GM19043 (cell line): ENCODE measurements around the gene PRKRA.
A peak's percentile ranks its signal among the peaks of the same experiment; 100 is the strongest.
"Not testable (repeated sequence)": the region's sequence is repeated elsewhere in the genome, so short reads cannot be mapped to it uniquely, and the experiment has no call there.

Source experiments
- ATAC-seq: cut with Tn5 transposase; IDR thresholded peaks from one replicate; pipeline ENCODE4 v1.9.1; 2021; ENCODE audit warnings: low read depth; ENCODE audit not compliant: unreplicated experiment

PRKRA gene

DNA sequence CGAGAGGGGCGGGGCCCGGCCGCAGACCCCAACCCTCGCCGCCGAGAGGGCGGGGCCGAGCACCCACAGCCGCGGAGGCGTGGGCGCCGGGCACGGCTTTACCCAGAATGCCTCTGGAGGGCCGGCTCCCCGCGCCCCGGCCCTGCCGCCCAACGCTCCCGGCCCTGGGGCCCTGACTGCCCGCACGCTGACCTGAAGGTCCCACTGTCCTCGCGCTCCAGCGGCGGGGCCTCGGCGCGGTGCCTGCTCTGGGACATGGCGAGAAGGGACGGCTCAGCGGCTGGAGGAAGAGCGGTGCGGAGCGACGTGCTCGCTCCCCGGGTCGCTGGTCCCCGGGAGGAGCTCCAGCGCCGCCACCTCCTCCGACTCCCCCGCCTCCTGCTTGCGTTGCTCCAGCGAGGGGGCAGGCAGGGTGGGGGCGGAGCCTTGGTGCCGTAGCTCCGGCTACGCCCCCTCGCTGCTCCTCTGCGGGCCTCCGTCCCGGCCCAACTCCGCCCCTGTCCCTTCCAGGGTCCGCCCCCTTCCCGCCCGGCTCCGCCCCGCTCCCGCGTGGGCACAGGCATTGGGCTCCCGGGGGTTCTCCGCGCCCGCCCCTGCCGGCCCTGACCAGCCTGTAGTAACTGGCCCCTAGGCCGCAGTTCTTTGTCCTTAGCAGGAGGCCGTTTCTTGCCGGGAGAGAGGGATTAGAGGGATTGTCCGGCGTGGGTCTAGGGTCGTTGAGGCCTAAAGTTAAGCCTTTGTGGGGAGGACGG, at the start of gene PRKRA, which contains the start of gene PJVK:
PRKRA (minus strand) TSS at position 402 of the 752 bp plus-strand sequence; CDS start at position 257, 145 bp downstream.
PJVK (plus strand) TSS at position 605 of the 752 bp plus-strand sequence. CDS start 2,032 bp downstream, outside the sequence.
- peak; percentile 80 for ATAC-seq

DNA sequence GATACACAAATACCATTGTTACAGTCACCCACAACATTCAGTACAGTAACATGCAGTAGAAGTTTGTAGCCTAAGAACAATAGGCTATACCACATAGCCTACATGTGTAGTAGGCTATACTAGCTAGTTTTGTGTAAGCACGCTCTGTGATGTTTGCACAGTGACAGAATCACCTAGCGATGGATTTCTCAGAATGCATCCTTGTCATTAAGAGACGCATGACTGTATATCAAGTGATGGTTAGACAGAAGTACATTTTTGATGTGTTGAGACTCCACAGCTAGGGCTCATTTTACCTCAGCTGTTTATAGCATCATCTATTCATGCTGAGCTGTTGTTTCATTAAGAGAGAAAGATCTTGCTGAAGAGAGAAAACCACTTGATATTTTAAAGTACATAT, 48.7 kb upstream of the PRKRA start:
- no peak for ATAC-seq

DNA sequence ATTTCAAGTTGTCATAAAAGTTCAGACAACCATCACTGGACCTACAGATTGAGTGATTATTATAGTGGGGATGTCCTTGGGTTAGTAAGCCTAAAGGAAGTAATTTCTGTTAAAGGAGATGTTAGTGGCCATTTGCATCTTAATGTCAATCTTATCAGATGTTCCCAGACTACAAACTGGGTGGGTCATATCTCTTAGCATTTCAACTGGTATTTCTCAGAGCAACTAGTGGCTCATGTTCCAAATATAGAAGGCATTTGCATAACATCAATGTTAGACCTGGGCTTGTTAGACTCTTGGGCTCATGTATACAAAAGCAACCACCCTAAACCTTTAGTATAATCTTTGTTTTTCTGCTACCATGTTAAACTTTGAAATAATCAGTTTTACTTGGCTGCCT, 47.2 kb upstream of the PRKRA start:
- no peak for ATAC-seq

- ATAC-seq = no peak
Measured at GRCh38 chr2:178496049-178496448, 45.1 kb upstream of the PRKRA start.

DNA sequence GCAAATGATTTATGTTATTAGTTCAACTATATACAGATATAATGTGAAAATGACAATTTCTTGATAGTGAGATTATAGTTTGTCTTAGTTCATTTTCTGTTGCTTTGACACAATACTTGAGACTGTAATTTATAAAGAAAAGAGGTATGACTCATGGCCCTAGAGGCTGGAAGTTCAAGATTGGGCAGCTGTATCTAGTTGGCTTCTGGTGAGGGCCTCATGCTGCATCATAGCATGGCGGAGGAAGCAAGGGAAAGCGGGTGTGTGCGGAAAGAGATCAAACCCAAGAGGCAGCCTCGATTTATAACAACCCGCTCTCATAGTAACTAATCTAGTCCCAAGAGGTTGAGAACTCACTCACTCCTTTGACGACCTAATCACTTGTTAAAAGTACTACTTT, 40.6 kb upstream of the PRKRA start:
- no peak for ATAC-seq

- ATAC-seq = no peak
Measured at GRCh38 chr2:178485356-178485755, 34.4 kb upstream of the PRKRA start.

- no peak for ATAC-seq
Measured at GRCh38 chr2:178484245-178485041, 33.5 kb upstream of the PRKRA start.

DNA sequence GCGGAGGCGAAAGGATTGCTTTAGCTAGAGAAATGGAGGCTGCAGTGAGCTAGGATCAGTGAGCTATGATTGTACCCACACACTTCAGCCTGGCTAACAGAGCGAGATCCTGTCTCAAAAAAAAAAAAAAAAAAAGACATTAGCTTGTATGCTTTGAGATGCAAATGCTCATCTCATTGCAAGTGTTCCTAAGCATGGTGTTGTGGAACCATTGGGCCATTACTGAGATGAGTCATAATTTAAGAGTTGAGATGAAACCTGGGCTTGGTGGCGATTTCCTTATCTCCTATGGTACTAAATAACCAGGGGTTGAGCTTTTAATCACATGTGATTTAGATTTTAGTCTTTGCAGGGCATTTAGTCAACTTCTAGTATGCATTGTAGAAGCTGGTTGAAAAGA, 31.5 kb upstream of the PRKRA start:
- peak; percentile 36 for ATAC-seq

DNA sequence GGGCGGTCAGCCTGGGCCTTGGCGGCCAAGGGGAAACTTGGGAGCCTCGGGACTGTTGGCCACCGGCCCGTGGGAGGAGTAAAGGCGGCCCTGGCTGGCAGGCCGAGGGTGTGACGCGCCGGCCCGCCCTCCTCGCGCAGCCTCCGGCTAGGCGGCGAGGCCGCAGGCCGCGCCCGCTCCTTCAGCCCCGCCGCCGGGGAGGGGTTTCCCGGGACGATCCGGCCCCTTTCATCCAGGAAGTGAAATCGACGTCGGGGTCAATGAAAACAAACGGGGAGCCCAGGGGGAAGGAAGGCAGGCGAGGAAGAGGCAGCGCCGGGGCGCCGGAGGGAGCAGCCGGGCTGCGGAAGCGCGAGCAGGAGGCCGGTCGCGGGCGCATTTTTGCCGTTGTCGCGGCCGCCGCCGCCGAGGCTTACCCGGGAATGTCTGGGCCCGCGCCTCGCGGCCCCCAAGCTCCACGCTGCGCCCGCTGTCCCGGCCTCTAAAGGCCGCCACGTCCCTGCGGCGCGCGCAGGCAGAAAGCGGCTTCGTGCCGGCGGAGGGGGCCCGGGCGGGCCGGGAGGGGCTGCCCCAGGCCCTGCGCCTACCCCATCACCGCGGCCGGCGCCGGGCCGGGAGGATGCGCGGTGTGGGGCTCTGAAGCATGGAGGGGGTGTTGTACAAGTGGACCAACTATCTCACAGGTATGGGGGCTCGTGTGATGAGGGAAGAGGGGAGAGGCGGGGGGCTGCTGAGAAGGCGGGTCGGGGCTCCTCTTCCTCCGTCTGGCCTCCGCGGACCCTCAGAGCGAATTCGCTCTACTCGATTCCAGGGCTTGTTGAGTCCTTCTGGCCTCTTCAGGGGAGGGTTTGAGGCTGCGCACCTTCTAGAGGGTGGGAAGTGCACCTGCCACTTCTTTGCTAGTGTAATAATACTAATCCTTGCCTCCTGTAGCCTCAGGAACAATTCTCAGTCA, 29.5 kb upstream of the PRKRA start, which contains the start of gene PLEKHA3:
PLEKHA3 (plus strand) TSS at position 231 of the 955 bp plus-strand sequence; CDS start at position 644, 413 bp downstream.
- ATAC-seq = peak; percentile 53

- ATAC-seq = no peak
Measured at GRCh38 chr2:178479758-178480226, 28.8 kb upstream of the PRKRA start.

DNA sequence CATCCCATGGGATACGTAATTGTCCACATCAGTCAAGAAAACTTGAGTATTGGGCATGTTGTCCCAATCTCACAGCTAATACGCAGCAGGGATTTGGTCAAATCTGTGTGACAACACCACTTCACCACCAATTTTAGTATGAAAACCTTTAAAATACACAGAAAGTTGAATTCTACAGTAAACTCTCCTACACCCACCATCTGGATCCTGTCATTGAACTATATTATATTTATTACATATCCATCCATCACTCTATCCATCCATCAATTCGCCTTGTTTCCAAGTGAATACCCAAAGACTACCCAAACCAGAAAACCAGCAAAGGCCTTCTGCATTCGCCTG, 28.3 kb upstream of the PRKRA start:
- ATAC-seq = no peak

DNA sequence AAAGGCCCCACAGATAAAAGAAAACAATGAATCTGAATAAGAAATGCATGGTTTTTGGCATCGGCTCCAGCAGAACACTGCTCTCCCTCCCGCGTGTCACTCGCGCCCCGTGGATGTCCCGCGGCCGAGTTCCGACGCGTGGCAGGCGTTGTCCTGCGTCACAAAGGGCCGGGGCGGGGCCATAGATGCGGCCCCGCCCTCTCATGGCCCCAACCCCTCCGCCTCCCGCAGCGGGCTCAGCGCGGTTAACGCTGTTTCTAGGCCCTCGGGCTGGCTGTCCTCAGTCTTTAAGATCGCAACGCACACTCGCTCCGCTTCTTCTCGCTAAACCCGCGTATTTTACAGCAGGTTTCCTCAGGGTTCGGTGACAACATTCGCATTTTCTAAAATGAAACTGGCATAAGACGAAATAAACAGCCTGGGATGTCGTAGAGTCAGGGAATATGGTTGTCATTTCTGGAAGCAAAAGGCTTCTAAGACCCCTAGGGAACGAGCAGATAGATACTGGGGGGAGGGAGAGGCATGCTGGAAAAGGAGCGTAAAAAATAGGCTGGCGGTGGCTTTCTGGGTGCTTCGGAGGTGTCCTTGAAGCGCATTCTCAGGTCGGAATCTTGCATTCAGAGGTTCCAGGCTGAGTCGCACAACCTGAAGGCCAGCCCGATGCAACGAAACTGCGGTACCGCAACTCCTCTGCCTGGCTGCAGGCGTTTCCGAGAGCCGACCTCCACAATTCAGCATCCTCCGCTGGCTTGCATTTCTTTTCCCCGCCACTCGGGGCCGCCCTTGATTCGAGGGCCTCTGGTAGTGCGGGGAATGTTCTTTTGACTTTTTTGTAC, 27.7 kb upstream of the PRKRA start, which contains the start of gene FKBP7:
FKBP7 (minus strand) TSS at position 162 of the 836 bp plus-strand sequence; CDS start at position 61, 101 bp downstream.
- peak; percentile 37 for ATAC-seq

- ATAC-seq = no peak
Measured at GRCh38 chr2:178478130-178478438, 27.1 kb upstream of the PRKRA start.

DNA sequence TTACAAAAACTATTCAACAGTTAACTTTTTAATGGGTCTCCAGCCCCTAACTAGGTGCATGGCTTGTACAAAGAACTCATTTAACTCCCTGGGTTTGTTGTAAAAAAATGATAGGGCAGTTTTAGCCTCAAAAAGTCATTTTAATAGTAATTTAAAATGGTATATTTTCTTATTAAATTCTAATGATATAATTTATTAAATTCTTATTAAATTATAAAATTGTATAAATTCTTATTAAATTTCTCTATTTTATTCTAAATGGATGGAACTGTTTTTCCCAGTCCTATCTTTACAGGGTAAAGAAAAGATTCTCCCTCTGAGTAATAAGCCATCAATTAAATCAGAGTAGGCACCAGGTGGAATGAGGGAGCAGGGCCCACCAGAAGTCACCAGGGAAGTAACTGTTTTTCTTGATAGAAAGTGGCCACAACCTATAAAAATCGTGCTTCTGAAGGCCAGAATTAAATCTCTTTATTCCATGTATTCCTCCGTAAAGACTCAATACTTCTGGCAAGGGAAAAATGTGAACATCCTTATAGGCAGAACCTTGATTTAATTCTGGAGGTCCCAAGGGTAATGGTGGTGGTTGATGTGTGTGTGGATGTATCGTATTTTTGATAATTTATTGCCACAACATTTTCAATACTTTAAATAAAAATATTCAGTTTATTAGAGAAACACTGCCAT, 26.6 kb upstream of the PRKRA start:
- ATAC-seq = no peak

DNA sequence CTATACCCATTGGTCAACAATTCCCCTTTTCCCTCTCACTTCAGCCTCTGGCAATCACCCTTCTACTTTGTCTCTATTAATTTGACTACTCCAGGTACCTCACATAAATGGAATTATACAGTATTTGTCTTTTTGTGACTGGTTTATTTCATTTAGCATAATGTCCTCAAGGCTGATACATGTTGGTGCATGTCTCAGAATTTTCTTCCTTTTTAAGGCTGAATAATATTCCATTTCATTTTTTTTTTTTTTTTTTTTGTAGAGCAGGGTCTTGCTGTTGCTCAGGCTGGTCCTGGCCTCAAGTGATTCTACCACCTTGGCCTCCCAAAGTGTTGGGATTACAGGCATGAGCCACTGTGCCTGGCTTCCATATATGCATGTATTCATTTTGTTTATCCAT, 25.5 kb upstream of the PRKRA start:
- ATAC-seq = no peak

DNA sequence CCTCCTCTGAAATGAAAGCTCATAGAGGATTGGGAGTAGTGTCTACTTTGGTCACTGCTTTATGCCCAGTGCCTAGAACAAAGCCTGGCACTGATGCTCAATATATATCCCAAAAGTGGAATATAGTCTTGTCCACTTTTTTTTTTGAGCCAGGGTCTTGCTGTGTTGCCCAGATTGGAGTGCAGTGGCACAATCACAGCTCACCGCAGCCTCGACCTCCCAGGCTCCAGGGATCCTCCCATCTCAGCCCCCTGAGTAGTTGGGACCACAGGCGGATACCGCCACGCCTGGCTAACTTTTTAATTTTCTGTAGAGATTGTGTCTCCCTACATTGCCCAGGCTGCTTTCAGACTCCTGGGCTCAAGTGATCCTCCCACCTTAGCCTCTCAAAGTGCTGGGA, 23.6 kb upstream of the PRKRA start:
- ATAC-seq = no peak

DNA sequence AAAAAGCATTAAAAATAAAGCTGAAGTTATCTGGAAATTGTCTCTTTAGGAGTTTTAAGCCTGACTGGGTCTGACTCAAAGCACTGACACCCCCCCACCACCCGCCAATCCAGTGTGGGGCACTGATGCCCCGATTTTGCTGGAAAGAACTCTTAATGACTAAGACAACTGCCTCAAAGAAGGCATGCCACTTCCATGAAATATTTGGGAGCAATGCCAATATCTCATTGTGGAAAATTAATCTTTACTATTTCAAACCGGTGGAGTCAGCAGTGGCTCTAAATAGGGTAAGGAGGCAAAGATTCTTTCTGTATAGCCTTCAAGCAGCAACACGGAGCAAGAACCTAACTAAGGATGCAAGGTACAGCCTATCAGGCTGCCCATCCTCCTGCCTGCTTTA, 23.0 kb upstream of the PRKRA start:
- no peak for ATAC-seq

DNA sequence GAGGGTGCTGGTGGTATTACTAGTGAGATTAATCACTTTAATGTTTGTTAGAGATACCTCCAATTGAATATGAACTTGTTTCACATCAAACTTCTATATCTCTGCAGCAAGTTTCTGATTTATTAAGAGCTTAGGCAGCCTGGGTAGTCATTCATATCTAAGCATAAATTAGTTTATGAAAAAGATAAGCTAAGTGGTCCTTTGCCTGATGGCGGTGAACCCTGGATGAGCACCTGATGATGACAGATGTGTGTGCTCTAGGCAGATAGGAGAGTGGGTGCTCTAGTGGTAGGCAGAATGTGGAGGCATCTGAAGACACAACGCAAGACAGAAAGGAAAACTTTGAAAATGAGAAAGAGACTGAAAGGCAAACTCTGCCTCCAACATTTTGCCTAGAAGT, 22.4 kb upstream of the PRKRA start:
- no peak for ATAC-seq

DNA sequence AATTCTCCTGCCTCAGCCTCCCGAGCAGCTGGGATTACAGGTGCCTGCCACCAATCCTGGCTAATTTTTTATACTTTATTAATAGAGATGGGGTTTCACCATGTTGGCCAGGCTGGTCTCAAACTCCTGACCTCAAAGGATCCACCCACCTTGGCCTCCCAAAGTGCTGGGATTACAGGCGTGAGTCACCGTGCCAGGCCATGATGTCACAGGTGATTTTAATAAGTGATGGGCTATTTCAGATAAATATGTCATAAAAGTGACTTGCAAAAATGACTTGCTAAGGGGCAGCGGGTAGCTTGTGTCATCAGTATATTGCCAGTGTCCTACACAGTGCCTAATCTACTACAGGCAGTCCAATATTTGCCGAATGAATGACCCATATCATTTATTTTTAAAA, 20.3 kb upstream of the PRKRA start:
- not testable (repeated sequence) for ATAC-seq
